ENCODE results near the gene GPR179. TPM values are rescaled to one million over a fixed set of nuclear protein-coding genes. Genes with fewer than 3 reads are reported as not detected.
A peak's percentile ranks its signal among the peaks of the same experiment; 100 is the strongest.
"Not testable (repeated sequence)": the region's sequence is repeated elsewhere in the genome, so short reads cannot be mapped to it uniquely, and the experiment has no call there.

GPR179 gene
- total RNA-seq, 3 donors from 2014 or later: under 0.01 TPM

GRCh38 chr17:38288217-38288827, 55.4 kb downstream of the GPR179 start:
- H3K9me3 ChIP-seq; H3K27me3 ChIP-seq; DNase-seq (ENCODE audit: low spot score in 2 of 2); intact Hi-C loops (cut with DNase I; ENCODE audit: low total_unique reads); H3K27ac ChIP-seq; H3K4me3 ChIP-seq; H3K36me3 ChIP-seq; H3K4me1 ChIP-seq: not testable (repeated sequence)
- peak in 1 of 3 donors; percentile 15 for TF ChIP-seq CTCF (IDR thresholded peaks at IDR 0.05)

GRCh38 chr17:38286501-38287091, 57.2 kb downstream of the GPR179 start:
- H3K36me3 ChIP-seq; H3K9me3 ChIP-seq; DNase-seq (ENCODE audit: low spot score in 2 of 2); intact Hi-C loops (cut with DNase I; ENCODE audit: low total_unique reads); H3K27me3 ChIP-seq; H3K4me3 ChIP-seq; H3K4me1 ChIP-seq: not testable (repeated sequence)
- H3K27ac ChIP-seq: peak overlapping the region in 1 of 2 donors; percentile 75

- H3K36me3 ChIP-seq; H3K4me3 ChIP-seq; H3K9me3 ChIP-seq; H3K27ac ChIP-seq; H3K4me1 ChIP-seq; H3K27me3 ChIP-seq; DNase-seq (ENCODE audit: low spot score in 2 of 2); intact Hi-C loops (cut with DNase I; ENCODE audit: low total_unique reads): not testable (repeated sequence)
These were observed 57.8 kb downstream of the GPR179 start for GRCh38 chr17:38285994-38286393.

Other genes with a start within 250 kb of the GPR179 start
- gene TBC1D3E, start 216.0 kb downstream of the GPR179 start, total RNA-seq: not detected
- not detected for gene TBC1D3, start 151.4 kb downstream of the GPR179 start, total RNA-seq
- 10 to 100 TPM; 27.9 to 42.9 (median 36.8) TPM for gene MRPL45, start 46.8 kb downstream of the GPR179 start, total RNA-seq
- 10 to 100 TPM in 2 of 3 donors, 1 to 10 TPM in 1; 9.9 to 24.0 (median 14.7) TPM for gene SOCS7, start 7.9 kb upstream of the GPR179 start, total RNA-seq
- gene ARHGAP23, start 84.5 kb upstream of the GPR179 start, total RNA-seq: 10 to 100 TPM; 13.8 to 25.2 (median 21.1) TPM

Measured in breast epithelium (tissue), 4 donors.